GM23338 (cell line): ENCODE data around the gene LXN. TPM values are rescaled to one million over a fixed set of nuclear protein-coding genes. Genes with fewer than 3 reads are reported as not detected.

Experiments
- ATAC-seq: fragments of 200-7000 bp; cut with Tn5 transposase; 3 replicates; pipeline ENCODE4 v1.9.1; 2020
- DNase-seq: peaks from one replicate; pipeline ENCODE4 v3.0.0-alpha.2; 2015; ENCODE audit warnings: low spot score
- H2AFZ ChIP-seq: fragments of 200-600 bp; sonication (generic); 2 replicates; pipeline ENCODE4 v1.8.0; 2016; ENCODE audit warnings: antibody characterized with exemption, mild to moderate bottlenecking, moderate library complexity
- H3F3A ChIP-seq: fragments of 200-600 bp; sonication (generic); replicated peaks from 2 replicates; pipeline ENCODE4 v1.8.0; 2017; ENCODE audit warnings: antibody characterized with exemption, mixed run types, low read depth
- H3K27ac ChIP-seq: fragments of 200-600 bp; sonication (generic); 2 replicates; pipeline ENCODE4 v1.6.1; 2016; ENCODE audit warnings: low read depth
- H3K27me3 ChIP-seq: fragments of 200-600 bp; sonication (generic); 2 replicates; pipeline ENCODE4 v1.8.0; 2016; ENCODE audit warnings: mild to moderate bottlenecking, mixed run types, moderate library complexity; ENCODE audit not compliant: insufficient read depth
- H3K36me3 ChIP-seq: fragments of 200-600 bp; sonication (generic); 2 replicates; pipeline ENCODE4 v1.8.0; 2016; ENCODE audit warnings: mild to moderate bottlenecking; ENCODE audit not compliant: insufficient read depth
- H3K4me1 ChIP-seq: fragments of 200-600 bp; sonication (generic); 2 replicates; pipeline ENCODE4 v1.8.0; 2016; ENCODE audit warnings: mild to moderate bottlenecking, moderate library complexity; ENCODE audit not compliant: insufficient read depth
- H3K4me2 ChIP-seq: fragments of 200-600 bp; sonication (generic); 2 replicates; pipeline ENCODE4 v1.7.1; 2017; ENCODE audit warnings: mixed run types
- H3K4me3 ChIP-seq: fragments of 200-600 bp; sonication (generic); 2 replicates; pipeline ENCODE4 v1.6.1; 2016; ENCODE audit warnings: mixed run types
- H3K79me2 ChIP-seq: fragments of 200-600 bp; sonication (generic); replicated peaks from 2 replicates; pipeline ENCODE4 v1.8.0; 2017; ENCODE audit warnings: mild to moderate bottlenecking; ENCODE audit not compliant: insufficient read depth
- H3K9me2 ChIP-seq: fragments of 200-600 bp; sonication (generic); 2 replicates; pipeline ENCODE4 v1.8.0; 2017; ENCODE audit not compliant: insufficient read depth
- H4K20me1 ChIP-seq: fragments of 200-600 bp; sonication (generic); replicated peaks from 2 replicates; pipeline ENCODE4 v1.8.0; 2017; ENCODE audit warnings: mild to moderate bottlenecking; ENCODE audit not compliant: insufficient read depth
- H3K27ac Mint-ChIP-seq: 2 replicates; pipeline ENCODE4 v1.8.0; 2020; ENCODE audit warnings: inconsistent platforms, mild to moderate bottlenecking, moderate library complexity, mixed read lengths
- H3K27me3 Mint-ChIP-seq: 3 replicates; pipeline ENCODE4 v1.8.0; 2022; ENCODE audit warnings: low read depth, mild to moderate bottlenecking, moderate library complexity, mixed read lengths, inconsistent platforms; ENCODE audit not compliant: insufficient read depth, poor library complexity
- H3K36me3 Mint-ChIP-seq: 3 replicates; pipeline ENCODE4 v1.8.0; 2021; ENCODE audit warnings: low read depth, mild to moderate bottlenecking, inconsistent platforms, moderate library complexity, mixed read lengths
- H3K4me1 Mint-ChIP-seq: 3 replicates; pipeline ENCODE4 v1.8.0; 2020; ENCODE audit warnings: mild to moderate bottlenecking, inconsistent platforms, mixed read lengths
- H3K4me3 Mint-ChIP-seq: 3 replicates; pipeline ENCODE4 v1.8.0; 2021; ENCODE audit warnings: moderate library complexity, mild to moderate bottlenecking, inconsistent platforms, mixed read lengths
- H3K9me3 Mint-ChIP-seq: 3 replicates; pipeline ENCODE4 v1.8.0; 2020; ENCODE audit warnings: moderate library complexity, mild to moderate bottlenecking, inconsistent platforms, mixed read lengths
- CREB1 ChIP-seq: fragments of 250-450 bp; sonication (Bioruptor Pico); IDR thresholded peaks from 2 replicates; pipeline ENCODE4 v1.5.0; 2020; ENCODE audit warnings: low read depth, mild to moderate bottlenecking, moderate library complexity
- ETS1 ChIP-seq: IDR thresholded peaks from 2 replicates; pipeline ENCODE4 v1.6.1; 2016; ENCODE audit warnings: antibody characterized with exemption
- EZH2 ChIP-seq: fragments of 200-600 bp; sonication (generic); IDR thresholded peaks from one replicate; pipeline ENCODE4 v1.8.0; 2017; ENCODE audit warnings: antibody characterized with exemption, mild to moderate bottlenecking, low read depth; ENCODE audit not compliant: unreplicated experiment
- POLR2AphosphoS5 ChIP-seq: IDR thresholded peaks from 2 replicates; pipeline ENCODE4 v1.6.1; 2016; ENCODE audit warnings: antibody characterized with exemption, low read depth
- REST ChIP-seq: IDR thresholded peaks from one replicate; pipeline ENCODE4 v1.6.1; 2018; ENCODE audit warnings: antibody characterized with exemption; ENCODE audit not compliant: unreplicated experiment
- ZNF114 ChIP-seq: fragments of 250-450 bp; sonication (Bioruptor Pico); IDR thresholded peaks from 2 replicates; pipeline ENCODE4 v1.5.0; 2020; ENCODE audit warnings: mild to moderate bottlenecking, moderate library complexity
- ZNF331 ChIP-seq: fragments of 250-450 bp; sonication (Bioruptor Pico); IDR thresholded peaks from 2 replicates; pipeline ENCODE4 v1.5.0; 2020; ENCODE audit warnings: low read depth, mild to moderate bottlenecking, moderate library complexity
- ZNF462 ChIP-seq: fragments of 250-450 bp; sonication (Bioruptor Pico); IDR thresholded peaks from 2 replicates; pipeline ENCODE4 v1.5.0; 2020; ENCODE audit warnings: mild to moderate bottlenecking, moderate library complexity
- polyA plus RNA-seq: library from polyadenylated mRNA; unstranded; fragments of >200 nt; fragmentation: Nextera tagmentation; extraction: Ambion mirVana; gene quantifications from 2 replicates; pipeline ENCODE4 v1.2.1, GENCODE V29; 2016
- total RNA-seq: library from RNA; depleted of rRNA; stranded (reverse); fragments of >200 nt; shearing (Covaris generic); gene quantifications from 2 replicates; pipeline ENCODE4 v1.2.3, GENCODE V29; 2014

The LXN gene
- total and polyA plus RNA-seq, 2 experiments from 2014 or later, result 5.6 to 10.0 TPM

- TF ChIP-seq ZNF462 (CRISPR knock-in tag) (no peak), CREB1 (CRISPR knock-in tag) (no peak), ZNF114 (CRISPR knock-in tag) (no peak)
These were observed 40.5 kb downstream of the LXN start (continued) for GRCh38 chr3:158631981-158632380.

- H3K9me3 Mint-ChIP-seq, result peaks cover 9% of the 10 kb centered on the region
- Histone ChIP-seq H4K20me1 (no peaks in the 10 kb centered on the region), H3K36me3 (no peaks in the 10 kb centered on the region), H3K4me3 (no peak overlapping the region), H3K9me2 (peaks cover 11% of the 10 kb centered on the region; the same call in 1 of the 2 replicates), H3K4me2 (no peak overlapping the region), H3K27me3 (no peaks in the 10 kb centered on the region), H3F3A (no peaks in the 10 kb centered on the region), H2AFZ (no peak overlapping the region), H3K27ac (no peak overlapping the region), H3K4me1 (no peaks in the 10 kb centered on the region), H3K79me2 (no peaks in the 10 kb centered on the region)
- H3K36me3 Mint-ChIP-seq, result peaks cover 6% of the 10 kb centered on the region; the same call in 1 of the 3 replicates
- H3K27me3 Mint-ChIP-seq, result peaks cover 5% of the 10 kb centered on the region
- H3K4me1 Mint-ChIP-seq, result no peaks in the 10 kb centered on the region
- ATAC-seq (no peak), DNase-seq (no peak)
- H3K27ac Mint-ChIP-seq, result no peak overlapping the region
- no peak overlapping the region for H3K4me3 Mint-ChIP-seq
- TF ChIP-seq ETS1 (no peak), REST (no peak), POLR2AphosphoS5 (no peak), EZH2 (no peak), ZNF331 (no peak)
These were observed 46.6 kb downstream of the LXN start for GRCh38 chr3:158625881-158626280.
